Epithelial cell of proximal tubule (primary cell): ENCODE data around the gene C2CD3. TPM values are rescaled to one million over a fixed set of nuclear protein-coding genes. Genes with fewer than 3 reads are reported as not detected.
"Not testable (repeated sequence)": the region's sequence is repeated elsewhere in the genome, so short reads cannot be mapped to it uniquely, and the experiment has no call there.

Experiments used
- DNase-seq: peaks from one replicate; pipeline ENCODE4 v3.0.0-alpha.2; 2011; ENCODE audit warnings: low read depth
- H3K4me3 ChIP-seq: 2 replicates; pipeline ENCODE4 v1.5.1; 2011; ENCODE audit warnings: low read depth, mild to moderate bottlenecking, low read length
- CTCF ChIP-seq: conservative IDR thresholded peaks from 2 replicates; pipeline ENCODE4 v1.5.1; 2012; ENCODE audit warnings: low read depth, mild to moderate bottlenecking, low read length
- total RNA-seq: library from RNA; depleted of rRNA; stranded (reverse); fragments of >200 nt; gene quantifications from 2 replicates; pipeline ENCODE4 v1.2.3, GENCODE V29; 2015

The C2CD3 gene
- total RNA-seq, 1 donor from 2014 or later, result 15.1 TPM

- no peak overlapping the region for H3K4me3 ChIP-seq
- no peak for DNase-seq
- TF ChIP-seq CTCF, result no peak
These were observed 32.8 kb downstream of the C2CD3 start for GRCh38 chr11:74138021-74138420.

- no peak overlapping the region for H3K4me3 ChIP-seq
- no peak for DNase-seq
- TF ChIP-seq CTCF, result no peak
These were observed 35.5 kb downstream of the C2CD3 start for GRCh38 chr11:74135127-74135840.

- no peak for DNase-seq
- no peak for TF ChIP-seq CTCF
- no peak overlapping the region for H3K4me3 ChIP-seq
These were observed 36.1 kb downstream of the C2CD3 start for GRCh38 chr11:74134661-74135060.

GRCh38 chr11:74133436-74133835 lies 37.4 kb downstream of the C2CD3 start:
- H3K4me3 ChIP-seq, result no peak overlapping the region
- no peak for TF ChIP-seq CTCF
- no peak for DNase-seq

- TF ChIP-seq CTCF, result no peak
- H3K4me3 ChIP-seq, result no peak overlapping the region
- DNase-seq, result no peak
These were observed 38.0 kb downstream of the C2CD3 start for GRCh38 chr11:74132833-74133232.

- not testable (repeated sequence) for H3K4me3 ChIP-seq, DNase-seq
These were observed 41.7 kb downstream of the C2CD3 start for GRCh38 chr11:74129121-74129520.

- no peak for DNase-seq
These were observed 47.8 kb downstream of the C2CD3 start for GRCh38 chr11:74123008-74123448.

More at GRCh38 chr11:74123008-74123448, 47.8 kb downstream of the C2CD3 start:
- no peak overlapping the region for H3K4me3 ChIP-seq
- peak; percentile 14 for TF ChIP-seq CTCF
